ENCODE results near the gene TAF4.
"Not testable (repeated sequence)": the region's sequence is repeated elsewhere in the genome, so short reads cannot be mapped to it uniquely, and the experiment has no call there.

The TAF4 gene

GRCh38 chr20:61990484-61990883 lies 75.2 kb downstream of the TAF4 start:
- no peak for TF ChIP-seq CTCF (IDR thresholded peaks at IDR 0.05; ENCODE audit: borderline replicate concordance, insufficient read depth, low read depth, low read length)
- no peak overlapping the region for H3K4me3 ChIP-seq (ENCODE audit: low read depth, low read length)

- no peak for TF ChIP-seq CTCF (IDR thresholded peaks at IDR 0.05; ENCODE audit: borderline replicate concordance, insufficient read depth, low read depth, low read length)
- H3K4me3 ChIP-seq (ENCODE audit: low read depth, low read length) = no peak overlapping the region
Observed at GRCh38 chr20:61989741-61990140, 75.9 kb downstream of the TAF4 start.

GRCh38 chr20:61988665-61989064 lies 77.0 kb downstream of the TAF4 start:
- TF ChIP-seq CTCF (IDR thresholded peaks at IDR 0.05; ENCODE audit: borderline replicate concordance, insufficient read depth, low read depth, low read length) = no peak
- H3K4me3 ChIP-seq (ENCODE audit: low read depth, low read length) = no peak overlapping the region

- TF ChIP-seq CTCF (IDR thresholded peaks at IDR 0.05; ENCODE audit: borderline replicate concordance, insufficient read depth, low read depth, low read length) = no peak
- H3K4me3 ChIP-seq (ENCODE audit: low read depth, low read length) = no peak overlapping the region
Observed at GRCh38 chr20:61986762-61987321, 78.8 kb downstream of the TAF4 start.

GRCh38 chr20:61985096-61985495 lies 80.6 kb downstream of the TAF4 start:
- TF ChIP-seq CTCF (IDR thresholded peaks at IDR 0.05; ENCODE audit: borderline replicate concordance, insufficient read depth, low read depth, low read length) = no peak
- no peak overlapping the region for H3K4me3 ChIP-seq (ENCODE audit: low read depth, low read length)

GRCh38 chr20:61984431-61984830 lies 81.2 kb downstream of the TAF4 start:
- not testable (repeated sequence) for H3K4me3 ChIP-seq (ENCODE audit: low read depth, low read length)

- no peak for TF ChIP-seq CTCF (IDR thresholded peaks at IDR 0.05; ENCODE audit: borderline replicate concordance, insufficient read depth, low read depth, low read length)
- H3K4me3 ChIP-seq (ENCODE audit: low read depth, low read length) = no peak overlapping the region
Observed at GRCh38 chr20:61983965-61984364, 81.7 kb downstream of the TAF4 start.

GRCh38 chr20:61982951-61983315 lies 82.7 kb downstream of the TAF4 start:
- no peak overlapping the region for H3K4me3 ChIP-seq (ENCODE audit: low read depth, low read length)
- no peak for TF ChIP-seq CTCF (IDR thresholded peaks at IDR 0.05; ENCODE audit: borderline replicate concordance, insufficient read depth, low read depth, low read length)
